Thymus (tissue), 11 donors: Measurements from ENCODE around the gene MED15. TPM values are rescaled to one million over a fixed set of nuclear protein-coding genes. Genes with fewer than 3 reads are reported as not detected.
A peak's percentile ranks its signal among the peaks of the same experiment; 100 is the strongest.

Source experiments
- DNase-seq, 9 donors: peaks; one replicate each; pipeline ENCODE4 v3.0.0-alpha.2; 2013; ENCODE audit warnings: low spot score in 9 of 9, low read depth in 6 of 9, missing footprints in 1 of 9
- H3K27ac ChIP-seq, 2 donors: one replicate each; pipeline ENCODE4 v1.5.1; 2013; ENCODE audit warnings: control low read depth in 1 of 2, low read depth in 1 of 2, low read length in 1 of 2, mild to moderate bottlenecking in 1 of 2, moderate library complexity in 1 of 2
- H3K27me3 ChIP-seq, 2 donors: one replicate each; pipeline ENCODE4 v1.5.1; 2013; ENCODE audit warnings: low read length in 1 of 2; ENCODE audit not compliant: control insufficient read depth in 2 of 2, insufficient read depth in 1 of 2
- H3K36me3 ChIP-seq, 2 donors: one replicate each; pipeline ENCODE4 v1.5.1; 2013; ENCODE audit warnings: low read length in 1 of 2, mild to moderate bottlenecking in 1 of 2, moderate library complexity in 1 of 2; ENCODE audit not compliant: control insufficient read depth in 2 of 2, insufficient read depth in 2 of 2
- H3K4me1 ChIP-seq, 2 donors: one replicate each; pipeline ENCODE4 v1.5.1; 2013; ENCODE audit warnings: low read length in 2 of 2; ENCODE audit not compliant: control insufficient read depth in 2 of 2, insufficient read depth in 2 of 2
- H3K4me3 ChIP-seq, 2 donors: one replicate each; pipeline ENCODE4 v1.5.1; 2013; ENCODE audit warnings: low read length in 2 of 2, control low read depth in 1 of 2, mild to moderate bottlenecking in 1 of 2
- H3K9me3 ChIP-seq, 2 donors: one replicate each; pipeline ENCODE4 v1.5.1; 2013; ENCODE audit warnings: low read length in 1 of 2, mild to moderate bottlenecking in 1 of 2; ENCODE audit not compliant: control insufficient read depth in 2 of 2, insufficient read depth in 1 of 2
- WGBS: extraction: QIAGEN DNeasy Blood & Tissue Kit; methylation state at CpG from one replicate; pipeline ENCODE4 v1.1.7; 2013; 5-methylcytosine and 5-hydroxymethylcytosine counted together
- polyA plus RNA-seq: library from polyadenylated mRNA; stranded (reverse); fragments of 200-250 nt; gene quantifications from one replicate; pipeline ENCODE4 v1.2.3, GENCODE V29; 2013
- total RNA-seq: library from RNA; stranded (reverse); fragments of 120-200 nt; gene quantifications from one replicate; pipeline ENCODE4 v1.2.4, GENCODE V29; 2013
- donor health status: healthy.

The MED15 gene
- total and polyA plus RNA-seq, 2 donors, result 10.7 to 61.6 TPM

GRCh38 chr22:20524004-20524481, 16.6 kb downstream of the MED15 start:
- H3K4me3 ChIP-seq, result no peak overlapping the region
- H3K9me3 ChIP-seq, result no peaks in the 10 kb centered on the region
- no peaks in the 10 kb centered on the region for H3K27me3 ChIP-seq
- DNase-seq, result peak in 1 of 9 donors; percentile 52
- WGBS, result 1% methylated on average over 1 of the region's 1 CpG
- peaks cover 46 to 49% of the 10 kb centered on the region in 2 donors for H3K36me3 ChIP-seq
- H3K4me1 ChIP-seq, result peaks cover 21 to 37% of the 10 kb centered on the region in 2 donors
- peak overlapping the region in 1 of 2 donors; percentile 68 for H3K27ac ChIP-seq

GRCh38 chr22:20525048-20525447, 17.6 kb downstream of the MED15 start:
- H3K27ac ChIP-seq, result no peak overlapping the region
- no peak overlapping the region for H3K4me3 ChIP-seq
- DNase-seq, result no peak
- peaks cover 21 to 37% of the 10 kb centered on the region in 2 donors for H3K4me1 ChIP-seq
- no peaks in the 10 kb centered on the region for H3K27me3 ChIP-seq
- 97% methylated on average over 7 of the region's 7 CpGs for WGBS
- peaks cover 39 to 40% of the 10 kb centered on the region in 2 donors for H3K36me3 ChIP-seq
- no peaks in the 10 kb centered on the region for H3K9me3 ChIP-seq

- no peak overlapping the region for H3K27ac ChIP-seq
- DNase-seq, result no peak
- 98% methylated on average over 4 of the region's 4 CpGs for WGBS
- H3K36me3 ChIP-seq, result peaks cover 38 to 43% of the 10 kb centered on the region in 2 donors
- peaks cover 21 to 49% of the 10 kb centered on the region in 2 donors for H3K4me1 ChIP-seq
- H3K4me3 ChIP-seq, result no peak overlapping the region
- no peaks in the 10 kb centered on the region for H3K27me3 ChIP-seq
- no peaks in the 10 kb centered on the region for H3K9me3 ChIP-seq
Observed at GRCh38 chr22:20526305-20526627, 18.9 kb downstream of the MED15 start.

GRCh38 chr22:20526628-20527355, 19.4 kb downstream of the MED15 start:
- WGBS, result 96% methylated on average over 6 of the region's 6 CpGs

GRCh38 chr22:20528405-20528978, 21.1 kb downstream of the MED15 start:
- over 99% methylated on average over 7 of the region's 7 CpGs for WGBS
- no peaks in the 10 kb centered on the region for H3K27me3 ChIP-seq
- no peaks in the 10 kb centered on the region for H3K9me3 ChIP-seq
- H3K27ac ChIP-seq, result no peak overlapping the region
- no peak for DNase-seq
- no peak overlapping the region for H3K4me3 ChIP-seq
- H3K4me1 ChIP-seq, result peaks cover 33 to 55% of the 10 kb centered on the region in 2 donors
- H3K36me3 ChIP-seq, result peaks cover 33 to 41% of the 10 kb centered on the region in 2 donors

More at GRCh38 chr22:20526628-20527355, 19.4 kb downstream of the MED15 start:
- peaks cover 37 to 45% of the 10 kb centered on the region in 2 donors for H3K36me3 ChIP-seq
- H3K27me3 ChIP-seq, result no peaks in the 10 kb centered on the region
- no peak for DNase-seq
- peaks cover 25 to 54% of the 10 kb centered on the region in 2 donors for H3K4me1 ChIP-seq
- H3K27ac ChIP-seq, result no peak overlapping the region
- H3K4me3 ChIP-seq, result no peak overlapping the region
- H3K9me3 ChIP-seq, result no peaks in the 10 kb centered on the region

GRCh38 chr22:20530368-20531153, 23.2 kb downstream of the MED15 start:
- Histone ChIP-seq H3K36me3 (peaks cover 29 to 41% of the 10 kb centered on the region in 2 donors), H3K4me3 (no peak overlapping the region), H3K4me1 (peaks cover 30 to 57% of the 10 kb centered on the region in 2 donors), H3K27ac (peak overlapping the region; percentile 41 to 84), H3K27me3 (no peaks in the 10 kb centered on the region), H3K9me3 (no peaks in the 10 kb centered on the region)
- DNase-seq, result no peak
- 96% methylated on average over 15 of the region's 15 CpGs for WGBS

- no peak for DNase-seq
- Histone ChIP-seq H3K4me1 (peaks cover 30 to 57% of the 10 kb centered on the region in 2 donors), H3K27ac (peak overlapping the region; percentile 41 to 73), H3K4me3 (no peak overlapping the region), H3K27me3 (no peaks in the 10 kb centered on the region), H3K9me3 (no peaks in the 10 kb centered on the region), H3K36me3 (peaks cover 28 to 39% of the 10 kb centered on the region in 2 donors)
- 94% methylated on average over 1 of the region's 1 CpG for WGBS
Observed at GRCh38 chr22:20531154-20531403, 23.7 kb downstream of the MED15 start.

- peak overlapping the region; percentile 61 to 73 for H3K27ac ChIP-seq
- no peak for DNase-seq
- H3K36me3 ChIP-seq, result peaks cover 26 to 36% of the 10 kb centered on the region in 2 donors
- H3K4me3 ChIP-seq, result no peak overlapping the region
- 88% methylated on average over 15 of the region's 15 CpGs for WGBS
- no peaks in the 10 kb centered on the region for H3K27me3 ChIP-seq
- H3K9me3 ChIP-seq, result no peaks in the 10 kb centered on the region
- H3K4me1 ChIP-seq, result peaks cover 29 to 56% of the 10 kb centered on the region in 2 donors
Observed at GRCh38 chr22:20531404-20532201, 24.2 kb downstream of the MED15 start.
